ENCODE data around the gene PPP2R2C.

Gene PPP2R2C

GRCh38 chr4:6416518-6417286 is 55.7 kb downstream of the PPP2R2C start:
- H3K4me3 ChIP-seq (ENCODE audit: low read depth, low read length): no peak overlapping the region
- TF ChIP-seq, protein P1, sequence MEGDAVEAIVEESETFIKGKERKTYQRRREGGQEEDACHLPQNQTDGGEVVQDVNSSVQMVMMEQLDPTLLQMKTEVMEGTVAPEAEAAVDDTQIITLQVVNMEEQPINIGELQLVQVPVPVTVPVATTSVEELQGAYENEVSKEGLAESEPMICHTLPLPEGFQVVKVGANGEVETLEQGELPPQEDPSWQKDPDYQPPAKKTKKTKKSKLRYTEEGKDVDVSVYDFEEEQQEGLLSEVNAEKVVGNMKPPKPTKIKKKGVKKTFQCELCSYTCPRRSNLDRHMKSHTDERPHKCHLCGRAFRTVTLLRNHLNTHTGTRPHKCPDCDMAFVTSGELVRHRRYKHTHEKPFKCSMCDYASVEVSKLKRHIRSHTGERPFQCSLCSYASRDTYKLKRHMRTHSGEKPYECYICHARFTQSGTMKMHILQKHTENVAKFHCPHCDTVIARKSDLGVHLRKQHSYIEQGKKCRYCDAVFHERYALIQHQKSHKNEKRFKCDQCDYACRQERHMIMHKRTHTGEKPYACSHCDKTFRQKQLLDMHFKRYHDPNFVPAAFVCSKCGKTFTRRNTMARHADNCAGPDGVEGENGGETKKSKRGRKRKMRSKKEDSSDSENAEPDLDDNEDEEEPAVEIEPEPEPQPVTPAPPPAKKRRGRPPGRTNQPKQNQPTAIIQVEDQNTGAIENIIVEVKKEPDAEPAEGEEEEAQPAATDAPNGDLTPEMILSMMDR (IDR thresholded peaks at IDR 0.05; ENCODE audit: low read depth, low read length, missing control alignments): no peak
- DNase-seq (ENCODE audit: low read depth): no peak

GRCh38 chr4:6415031-6415705 is 57.2 kb downstream of the PPP2R2C start:
- H3K4me3 ChIP-seq (ENCODE audit: low read depth, low read length): no peak overlapping the region
- TF ChIP-seq, protein P1 (IDR thresholded peaks at IDR 0.05; ENCODE audit: low read depth, low read length, missing control alignments): no peak
- DNase-seq (ENCODE audit: low read depth): no peak

GRCh38 chr4:6414578-6414977 is 57.8 kb downstream of the PPP2R2C start:
- no peak for DNase-seq (ENCODE audit: low read depth)
- TF ChIP-seq, protein P1 (IDR thresholded peaks at IDR 0.05; ENCODE audit: low read depth, low read length, missing control alignments): no peak
- H3K4me3 ChIP-seq (ENCODE audit: low read depth, low read length): no peak overlapping the region

DNA sequence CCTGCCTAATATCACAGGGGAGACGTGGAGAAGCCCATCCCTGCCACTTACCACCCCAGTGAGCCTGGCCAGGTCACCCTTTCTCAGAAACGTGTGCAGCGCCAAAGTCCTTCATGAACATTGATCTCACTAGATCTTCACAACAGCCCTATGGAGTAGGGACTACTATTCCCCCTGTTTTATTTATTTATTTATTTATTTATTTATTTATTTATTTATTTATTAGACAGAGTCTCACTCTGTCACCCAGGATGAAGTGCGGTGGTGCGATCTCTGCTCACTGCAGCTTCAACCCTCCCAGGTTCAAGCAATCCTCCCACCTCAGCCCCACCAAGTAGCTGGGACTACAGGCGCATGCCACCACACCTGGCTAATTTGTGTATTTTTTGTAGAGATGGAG is 61.8 kb downstream of the PPP2R2C start:
- no peak for DNase-seq (ENCODE audit: low read depth)
- TF ChIP-seq, protein P1 (IDR thresholded peaks at IDR 0.05; ENCODE audit: low read depth, low read length, missing control alignments): no peak
- no peak overlapping the region for H3K4me3 ChIP-seq (ENCODE audit: low read depth, low read length)

- no peak overlapping the region for H3K4me3 ChIP-seq (ENCODE audit: low read depth, low read length)
- TF ChIP-seq, protein P1 (IDR thresholded peaks at IDR 0.05; ENCODE audit: low read depth, low read length, missing control alignments): no peak
- DNase-seq (ENCODE audit: low read depth): no peak
Observed at GRCh38 chr4:6410068-6410467, 62.3 kb downstream of the PPP2R2C start.

DNA sequence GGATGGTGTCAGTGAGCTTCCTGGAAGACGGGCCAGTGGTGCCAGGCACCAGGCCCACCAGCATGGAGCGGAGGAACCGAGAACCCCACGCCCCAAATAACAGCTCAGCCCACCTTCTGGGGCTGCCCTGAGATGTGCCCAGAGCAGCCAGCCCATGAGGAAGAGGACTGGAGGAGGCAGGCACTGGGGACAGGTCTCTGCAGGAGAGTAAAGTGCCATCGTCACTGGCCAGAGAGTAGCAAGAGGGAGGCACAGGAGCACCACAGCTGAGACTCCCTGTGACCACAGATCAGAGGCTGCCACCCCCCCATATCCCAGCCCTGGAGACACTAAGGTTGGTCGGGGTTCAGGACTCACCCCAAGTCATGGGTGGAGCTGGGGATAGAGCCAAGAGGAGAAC is 63.0 kb downstream of the PPP2R2C start:
- H3K4me3 ChIP-seq (ENCODE audit: low read depth, low read length): no peak overlapping the region
- no peak for DNase-seq (ENCODE audit: low read depth)
- TF ChIP-seq, protein P1 (IDR thresholded peaks at IDR 0.05; ENCODE audit: low read depth, low read length, missing control alignments): no peak
